SHP77 (cell line): ENCODE results near the gene ASAP2.

Experiments used
- DNase-seq, 2 experiments: peaks; one replicate each; lab custom pipeline; 2025; lab: John Stamatoyannopoulos, UW

ASAP2 gene

DNA sequence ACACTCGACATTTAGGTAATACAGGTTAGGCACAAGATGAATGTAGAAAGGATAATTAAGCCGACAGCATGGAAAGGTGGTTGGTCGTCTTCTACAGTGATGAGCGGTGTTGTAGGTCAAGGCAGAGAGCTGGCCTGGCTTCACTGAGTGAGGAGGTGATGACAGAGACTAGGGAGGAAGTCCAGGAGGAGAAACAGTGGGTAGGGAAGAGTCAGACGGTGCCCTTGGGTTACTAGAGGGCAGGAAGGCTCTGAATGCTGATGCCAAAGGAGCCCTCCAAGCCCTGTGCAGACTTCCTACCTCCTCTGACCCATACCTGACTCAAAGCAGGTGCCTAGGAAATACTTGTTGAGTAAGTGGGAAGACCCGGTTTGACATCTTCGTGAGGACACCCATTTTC is 116.0 kb downstream of the ASAP2 start:
- no peak for DNase-seq

DNA sequence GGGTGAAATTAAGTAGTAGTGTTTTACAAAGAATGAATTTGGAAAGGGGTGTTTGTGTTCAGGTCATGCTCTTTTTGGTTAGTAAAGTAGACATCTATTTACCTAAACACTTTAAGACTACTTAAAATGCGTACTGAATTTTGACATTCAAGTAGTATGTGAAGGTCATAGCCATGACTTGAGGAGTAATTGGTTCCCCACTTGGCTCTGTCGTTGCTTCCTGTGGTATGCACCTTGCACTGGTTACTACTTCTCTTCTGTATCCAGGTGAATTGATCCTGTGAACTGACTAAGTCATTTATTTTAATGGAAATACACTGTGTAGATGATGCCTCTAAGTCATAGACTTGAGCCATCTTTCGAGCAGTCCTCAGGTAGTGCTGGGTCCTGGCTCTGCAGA is 118.8 kb downstream of the ASAP2 start:
- no peak for DNase-seq

DNA sequence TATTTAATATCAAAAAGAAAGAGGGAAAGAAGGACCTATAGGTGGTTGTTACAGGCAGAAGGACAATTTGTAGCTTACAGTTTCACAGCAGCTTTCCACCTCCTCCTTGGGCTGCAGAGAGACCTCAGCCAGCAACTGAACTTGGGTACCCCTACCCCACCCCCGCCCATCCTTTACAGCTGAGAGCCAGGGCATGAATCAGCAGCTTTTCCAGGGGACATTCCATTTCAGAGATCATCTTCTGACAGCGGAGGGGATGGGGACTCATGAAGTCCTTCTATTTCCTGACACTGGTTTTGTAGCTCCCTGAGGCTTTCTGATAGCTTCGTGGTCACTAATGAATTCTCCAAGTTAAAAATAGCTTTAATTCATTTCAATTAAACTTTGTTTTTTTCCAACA is 120.4 kb downstream of the ASAP2 start:
- peak in 1 of 2 experiments; percentile 34 for DNase-seq

DNA sequence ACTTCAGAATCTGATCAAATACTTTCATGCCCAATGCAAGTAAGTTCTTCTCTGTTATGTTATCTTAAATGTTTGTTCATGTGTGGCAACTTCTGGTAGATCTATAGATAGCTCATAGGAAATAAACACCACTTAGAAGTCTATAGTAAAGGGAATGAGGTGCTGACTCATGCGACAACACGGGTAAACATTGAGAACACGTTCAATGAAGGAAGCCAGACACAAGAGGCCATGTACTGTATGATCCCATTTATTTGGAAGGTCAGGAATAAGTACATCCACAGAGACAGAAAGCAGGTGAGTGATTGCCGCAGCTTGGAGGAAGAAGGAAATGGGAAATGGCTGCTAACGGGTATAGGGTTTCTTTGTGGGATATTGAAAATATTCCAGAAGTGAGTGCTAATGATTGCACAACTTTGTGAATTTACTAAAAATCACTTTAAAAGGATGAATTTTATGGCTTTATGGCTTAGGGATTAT is 121.3 kb downstream of the ASAP2 start:
- peak; percentile 77 for DNase-seq

DNA sequence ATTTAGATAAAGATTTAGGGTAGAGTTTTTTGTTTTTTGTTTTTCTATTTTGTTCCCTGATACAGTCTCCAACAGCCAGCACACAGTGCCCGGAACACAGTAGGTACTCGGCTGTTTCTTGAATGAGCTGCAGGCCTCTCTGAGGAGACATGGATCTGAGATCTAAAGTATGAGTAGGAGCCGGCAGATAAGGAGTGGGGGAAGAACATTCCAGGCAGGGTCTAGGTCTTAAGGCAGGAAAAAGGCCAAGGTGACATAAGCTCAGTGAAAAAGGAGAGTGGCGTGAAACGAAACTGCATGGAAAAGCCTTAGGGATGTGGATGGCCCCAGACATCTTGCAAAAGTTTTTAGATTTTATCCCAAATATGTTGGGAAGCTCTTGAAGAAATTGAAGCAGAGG is 122.3 kb downstream of the ASAP2 start:
- no peak for DNase-seq

DNA sequence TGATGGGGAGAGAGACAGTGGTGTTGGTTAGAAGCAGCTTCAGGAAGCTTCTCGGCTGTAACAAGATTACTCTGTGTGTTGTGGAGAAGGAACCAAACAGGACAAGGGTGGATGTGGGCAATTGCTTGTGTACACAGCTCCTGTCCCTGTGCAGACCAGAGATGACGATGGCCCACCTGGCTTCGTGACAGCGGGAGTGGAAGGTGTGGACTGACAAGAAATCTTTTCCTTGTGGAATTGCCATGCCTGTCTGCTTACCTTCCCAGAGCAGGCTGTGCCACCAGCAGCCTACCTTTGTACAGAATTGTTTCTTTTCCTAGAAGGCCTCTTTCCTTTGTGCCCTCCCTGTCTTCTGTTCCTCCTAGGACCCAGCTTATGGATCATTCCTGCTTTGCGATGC is 122.9 kb downstream of the ASAP2 start:
- DNase-seq, result no peak

DNA sequence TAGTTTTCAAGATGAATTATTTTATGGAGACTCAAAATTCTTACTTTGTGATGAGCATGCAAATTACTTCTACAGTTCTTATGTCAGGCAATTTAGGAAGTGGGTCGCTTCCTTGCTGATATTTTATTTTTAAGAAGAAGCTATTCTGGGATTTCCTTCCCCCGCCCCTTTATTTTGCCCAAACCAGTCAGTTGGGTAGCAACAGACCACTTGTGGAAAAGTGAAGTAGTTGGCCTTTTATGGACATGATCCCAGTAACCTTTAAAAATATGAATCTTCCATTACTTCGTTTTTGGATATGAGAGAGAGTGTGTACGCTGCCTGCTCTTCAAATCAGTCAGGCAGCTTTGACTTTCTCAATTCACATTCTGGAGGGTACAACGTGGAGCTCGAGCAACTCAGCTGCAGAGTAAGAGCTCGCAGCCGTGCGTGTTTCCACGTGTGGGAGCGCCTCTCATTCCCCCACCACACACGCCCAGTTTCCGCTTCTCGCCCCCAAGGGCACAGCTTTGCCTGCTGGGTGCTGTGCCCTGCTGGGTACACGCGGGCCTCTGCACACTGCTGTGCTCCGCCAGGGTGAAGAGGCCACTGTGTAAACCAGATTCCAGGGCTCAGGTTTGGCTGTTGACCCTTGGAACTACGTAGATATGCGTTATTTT is 124.1 kb downstream of the ASAP2 start:
- no peak for DNase-seq

DNA sequence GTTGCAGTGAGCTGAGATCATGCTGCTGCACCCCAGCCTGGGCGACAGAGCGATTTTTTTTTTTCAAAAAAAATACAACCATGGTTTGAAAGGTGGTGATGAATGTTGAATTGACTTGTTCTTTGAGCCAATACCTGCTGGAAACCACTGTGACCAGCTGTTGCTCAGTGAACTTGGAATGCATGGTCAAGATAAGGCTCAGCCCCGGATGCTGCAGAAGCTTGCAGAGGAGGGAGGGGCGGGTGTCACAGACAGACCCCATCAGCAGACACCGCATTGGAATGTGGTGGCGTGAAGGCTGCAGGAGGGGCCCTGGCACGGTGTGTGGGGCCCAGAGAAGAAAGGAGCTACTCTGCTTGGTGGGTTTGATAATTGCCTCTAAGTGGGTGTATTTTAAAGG is 125.1 kb downstream of the ASAP2 start:
- no peak for DNase-seq

DNA sequence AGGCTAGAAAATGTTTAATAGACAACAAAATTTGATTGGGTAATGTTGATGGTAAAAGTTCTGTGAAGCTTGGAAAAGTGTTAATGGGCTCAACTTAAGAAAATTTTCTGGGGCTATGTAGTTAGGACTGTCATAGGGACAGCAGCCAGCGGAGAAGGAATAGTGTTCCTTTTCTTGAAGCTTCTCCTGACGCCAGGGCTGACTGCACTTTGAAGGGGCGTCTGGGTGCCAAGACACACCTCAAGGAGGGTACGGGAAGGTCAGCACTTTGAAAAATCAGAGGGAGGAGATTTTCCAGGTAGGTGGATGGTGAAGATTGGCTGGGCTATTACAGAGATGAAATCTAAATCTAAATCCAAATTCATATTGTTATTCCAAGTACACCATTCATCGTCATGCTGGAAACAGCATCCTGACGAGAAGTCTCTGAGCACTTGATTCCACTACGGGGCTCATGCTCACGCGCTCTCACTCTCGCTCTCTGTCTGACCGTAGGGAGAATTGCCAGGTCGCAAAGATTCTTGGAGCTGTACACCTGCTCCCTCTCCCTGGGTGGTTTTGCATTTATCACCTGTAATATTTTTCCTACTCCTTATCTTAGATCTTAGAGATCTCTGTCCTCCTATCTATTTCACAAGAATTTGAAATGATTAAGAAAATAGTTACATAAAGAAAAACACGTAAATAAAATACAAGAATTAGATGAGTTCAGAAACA is 125.7 kb downstream of the ASAP2 start:
- DNase-seq, result no peak

DNA sequence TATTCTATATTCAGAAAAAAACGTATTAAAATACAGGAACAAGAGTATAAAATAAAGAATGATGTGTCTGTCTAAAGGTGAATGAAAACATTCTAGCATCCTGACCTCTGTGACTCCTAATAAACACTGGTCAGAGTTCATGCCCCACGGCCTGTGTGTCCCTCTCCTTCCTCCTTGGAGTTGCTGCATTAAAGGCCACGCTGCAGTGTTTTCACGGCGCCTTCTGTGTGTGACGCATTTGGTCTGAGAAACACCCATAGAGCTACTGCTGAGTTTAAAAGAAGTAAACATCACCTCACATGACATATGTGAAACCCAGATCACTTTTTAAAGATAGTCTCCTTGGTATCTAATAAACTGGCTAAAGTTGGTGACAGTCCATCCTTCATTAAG is 126.2 kb downstream of the ASAP2 start:
- DNase-seq, result no peak

DNA sequence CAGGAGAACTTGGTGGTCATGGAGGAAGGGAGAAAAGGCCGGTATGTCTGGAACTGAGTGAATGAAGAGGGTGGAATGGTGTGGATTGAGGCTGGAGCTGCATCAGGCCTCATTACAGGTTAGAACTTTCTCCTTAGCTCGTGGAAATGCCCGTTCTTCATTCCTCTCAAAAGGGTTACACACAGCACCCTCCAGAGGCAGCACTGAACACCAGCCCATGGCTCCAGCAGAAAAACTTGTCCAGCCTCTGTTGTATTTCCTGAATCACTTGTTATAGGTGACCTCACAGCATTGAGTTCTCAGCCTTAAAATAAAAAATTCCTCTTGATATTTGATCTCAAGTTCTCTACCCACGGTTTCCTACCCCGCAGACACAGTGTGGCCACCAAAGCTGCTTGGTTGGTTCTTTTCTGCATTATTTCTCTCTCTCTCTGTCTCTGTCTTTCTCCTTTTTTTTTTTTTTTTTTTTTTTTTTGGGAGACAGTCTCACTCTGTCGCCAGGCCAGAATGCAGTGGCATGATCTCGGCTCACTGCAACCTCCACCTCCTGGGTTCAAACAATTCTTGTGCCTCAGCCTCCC is 127.1 kb downstream of the ASAP2 start:
- DNase-seq, result peak; percentile 84 to 87

DNA sequence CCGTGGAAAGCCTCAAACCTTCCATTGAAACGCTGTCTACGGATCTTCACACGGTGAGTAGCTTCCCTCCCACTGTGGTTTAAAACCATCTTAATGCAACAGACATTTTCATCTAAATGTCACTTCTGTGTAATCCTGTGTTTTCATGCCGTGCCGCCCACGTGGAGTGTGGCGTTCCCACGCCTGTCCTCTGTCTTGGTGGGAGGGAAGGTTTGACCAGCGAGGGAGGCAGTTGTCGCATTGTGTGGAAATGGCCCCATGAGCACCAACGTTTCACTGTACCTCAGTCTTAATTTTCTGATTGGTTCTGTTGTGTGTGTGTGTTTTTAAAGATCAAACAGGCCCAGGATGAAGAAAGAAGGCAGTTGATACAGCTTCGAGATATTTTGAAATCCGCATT is 128.1 kb downstream of the ASAP2 start:
- DNase-seq, result no peak

DNA sequence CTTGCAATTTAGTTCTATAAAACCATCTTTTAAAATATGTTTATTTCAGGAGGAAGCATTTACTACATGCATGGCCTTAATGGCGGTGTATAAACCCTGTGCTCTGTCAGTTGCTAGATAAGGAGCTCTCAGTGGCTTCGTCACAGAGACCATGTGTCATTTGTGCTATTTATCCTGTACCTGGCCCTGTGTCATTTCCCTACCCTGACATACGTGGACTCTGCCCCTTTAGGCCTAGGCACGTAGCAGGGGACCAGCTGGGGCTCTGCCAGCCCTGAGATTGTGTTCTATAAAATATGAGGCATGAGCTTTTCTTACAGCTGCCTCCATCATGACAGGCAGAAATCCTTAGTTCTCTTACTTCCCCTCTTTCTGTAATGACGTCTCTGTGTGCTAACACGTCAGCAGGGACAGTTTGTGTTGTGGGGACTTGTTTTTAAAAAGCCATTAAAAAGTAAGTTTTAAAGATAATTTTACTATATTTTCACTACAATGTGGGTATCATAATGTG is 128.8 kb downstream of the ASAP2 start:
- peak; percentile 38 to 75 for DNase-seq

DNA sequence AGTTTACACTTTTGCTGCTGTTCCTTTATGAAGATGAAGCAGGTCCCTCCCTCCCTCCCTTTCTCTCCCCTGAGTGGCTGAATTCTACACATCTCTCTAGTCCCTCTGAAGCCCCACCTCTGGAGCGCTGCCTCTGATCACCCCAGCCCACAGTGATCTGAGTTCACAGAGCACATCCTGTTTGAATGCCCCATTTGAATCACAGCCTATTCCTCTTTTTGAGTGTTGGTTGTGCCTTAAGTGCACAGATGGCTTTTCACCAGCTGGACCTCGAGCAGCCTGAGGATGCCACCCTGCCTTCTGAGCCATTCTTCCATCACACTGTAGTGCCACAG is 129.6 kb downstream of the ASAP2 start:
- peak; percentile 96 for DNase-seq

DNA sequence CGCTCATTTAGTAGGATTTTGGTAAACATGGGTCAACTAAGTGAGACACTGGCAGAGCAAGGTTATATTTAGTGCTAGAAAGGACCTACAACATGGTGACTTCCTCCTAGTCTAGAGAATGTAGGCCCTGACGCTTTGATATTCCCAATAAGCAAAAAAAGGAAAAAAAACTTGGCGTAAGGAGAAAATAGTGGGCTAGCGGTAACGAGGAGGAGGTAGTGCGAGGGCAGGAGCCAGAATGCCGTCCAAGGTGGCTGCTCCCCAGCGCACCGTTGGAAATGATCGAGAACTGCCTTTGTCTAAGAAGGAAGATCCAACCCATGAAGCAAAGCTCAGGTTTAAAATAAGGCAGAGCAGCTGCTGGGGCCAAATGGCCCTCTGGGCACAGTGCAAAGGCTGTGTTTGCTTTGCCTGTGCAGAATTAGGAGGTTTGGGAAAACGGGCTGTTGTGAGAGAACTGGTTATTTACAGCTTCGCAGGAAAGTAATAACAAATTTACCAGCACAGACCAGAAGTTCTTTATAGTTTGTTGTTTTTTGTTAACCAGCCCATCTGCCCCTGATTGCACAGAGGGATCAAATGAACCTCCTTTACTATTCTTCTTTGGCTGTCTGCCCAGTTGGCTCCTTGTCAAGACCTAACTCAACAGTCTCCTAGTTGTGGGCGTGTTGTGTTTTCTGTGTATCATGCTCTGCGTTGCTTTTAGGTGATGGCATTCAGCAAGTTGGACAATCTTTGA is 130.1 kb downstream of the ASAP2 start:
- DNase-seq, result peak; percentile 96

DNA sequence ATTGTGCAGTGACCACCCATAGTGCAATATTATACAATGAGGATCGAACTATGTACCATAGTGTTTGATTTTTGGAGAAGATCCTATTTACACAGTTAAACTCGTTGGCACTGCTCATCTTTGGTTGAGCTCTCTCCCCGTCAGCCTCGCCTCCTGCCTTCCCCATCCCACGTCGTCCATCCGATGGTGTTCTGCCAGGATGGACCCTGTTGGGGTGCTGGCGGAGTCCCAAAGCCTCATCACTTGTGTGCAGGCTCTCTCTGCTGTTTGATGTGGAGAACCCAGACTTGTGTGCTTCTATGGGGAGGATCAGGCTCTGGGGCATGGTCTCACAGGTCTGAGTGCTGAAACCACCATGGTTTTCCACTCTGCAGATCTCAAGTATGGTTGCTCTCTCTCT is 131.3 kb downstream of the ASAP2 start:
- no peak for DNase-seq

DNA sequence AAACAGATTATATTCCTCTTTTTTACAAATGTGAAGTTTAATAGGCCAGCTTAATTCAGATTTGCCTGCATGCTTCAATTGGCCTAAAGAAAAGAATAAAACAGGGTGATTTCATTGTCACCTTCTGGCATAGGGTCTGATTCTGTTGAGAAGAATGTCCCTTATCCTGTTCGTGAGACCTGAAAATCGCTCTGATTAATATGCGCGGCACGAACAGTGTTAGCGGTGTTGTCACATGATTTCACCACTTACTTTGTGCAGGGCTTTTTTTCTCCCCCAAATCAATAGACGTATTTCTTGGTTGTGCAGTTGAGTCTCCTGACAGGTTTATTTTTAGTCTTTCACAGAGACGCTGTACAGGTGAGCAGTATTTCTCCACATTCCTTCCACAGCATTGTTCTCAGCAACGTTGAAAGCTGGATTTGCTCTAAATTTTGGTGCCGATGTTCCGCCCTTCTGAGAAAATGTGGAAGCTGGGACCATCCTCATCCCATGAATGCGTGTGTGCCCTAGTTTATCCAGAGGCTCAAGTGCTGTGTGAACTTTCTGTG is 134.8 kb downstream of the ASAP2 start:
- DNase-seq, result no peak

DNA sequence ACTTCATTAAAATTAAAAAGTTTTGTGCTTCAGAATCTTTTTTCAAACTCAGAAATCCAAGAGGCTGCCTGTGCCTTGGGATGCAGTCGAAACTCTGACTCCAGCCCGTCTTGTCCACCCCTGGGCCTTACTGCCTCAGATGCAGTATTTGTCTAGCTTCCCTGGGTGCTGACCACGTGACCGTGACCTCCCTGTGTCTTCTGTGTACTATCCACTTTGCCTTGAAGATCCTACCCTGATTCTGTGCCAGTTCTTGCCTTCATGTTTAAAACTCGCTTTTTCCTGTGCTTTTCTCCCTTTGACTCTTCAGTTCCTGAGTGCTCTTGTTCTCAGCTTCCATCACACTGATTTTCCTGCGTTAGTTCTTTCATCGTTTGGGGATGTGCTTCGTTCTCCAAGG is 136.0 kb downstream of the ASAP2 start:
- no peak for DNase-seq

DNA sequence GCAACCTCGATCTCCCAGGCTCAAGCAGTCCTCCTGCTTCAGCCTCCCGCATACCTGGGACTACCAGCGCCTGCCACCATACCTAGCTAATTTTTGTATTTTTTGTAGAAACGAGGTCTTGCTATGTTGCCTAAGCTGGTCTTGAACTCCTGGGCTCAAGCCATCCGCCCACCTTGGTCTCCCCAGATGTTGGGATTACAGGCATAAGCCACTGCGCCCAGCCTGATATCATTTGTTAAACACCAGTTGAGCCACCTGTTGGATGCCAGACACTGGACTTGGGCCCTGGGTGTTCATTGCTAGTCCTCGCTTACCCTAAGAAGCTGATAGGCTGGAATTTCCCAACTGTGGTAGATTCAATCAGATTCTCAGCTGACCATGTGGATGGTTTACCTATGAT is 136.9 kb downstream of the ASAP2 start:
- no peak for DNase-seq

DNA sequence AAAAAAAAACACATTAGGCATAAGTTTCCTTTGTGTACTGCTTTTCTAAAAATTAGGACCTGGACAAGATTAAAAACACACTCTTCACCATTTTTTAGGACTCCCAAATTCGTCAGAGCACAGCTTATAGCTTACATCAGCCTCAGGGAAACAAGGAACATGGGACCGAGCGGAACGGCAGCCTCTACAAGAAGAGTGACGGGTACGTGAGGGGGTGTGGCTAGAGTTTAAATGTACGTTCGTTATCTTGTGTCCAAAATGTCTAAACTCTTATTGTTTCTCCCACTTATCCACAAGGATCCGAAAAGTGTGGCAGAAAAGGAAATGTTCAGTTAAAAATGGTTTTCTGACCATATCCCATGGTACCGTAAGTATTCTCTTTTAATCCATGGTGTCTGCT is 137.8 kb downstream of the ASAP2 start:
- DNase-seq, result no peak

DNA sequence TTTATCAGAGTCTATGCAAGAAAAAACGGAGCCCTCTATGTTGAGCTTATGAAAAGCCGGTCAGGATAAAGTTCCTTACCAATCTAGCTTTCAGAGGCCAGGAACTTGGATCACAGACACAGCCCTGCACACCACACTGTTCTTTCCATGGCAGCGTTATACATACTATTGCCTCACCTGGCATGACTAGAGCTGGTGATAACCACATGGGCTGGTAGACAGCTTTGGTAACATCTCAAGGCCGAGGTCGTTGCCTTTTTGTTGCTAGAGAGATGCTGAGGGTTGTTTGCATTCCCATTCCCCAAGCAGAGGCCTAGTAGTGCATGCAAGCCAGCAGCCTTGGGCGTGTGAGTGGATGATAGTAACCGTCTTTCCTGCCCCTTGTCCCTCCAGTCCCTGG is 138.7 kb downstream of the ASAP2 start:
- no peak for DNase-seq

DNA sequence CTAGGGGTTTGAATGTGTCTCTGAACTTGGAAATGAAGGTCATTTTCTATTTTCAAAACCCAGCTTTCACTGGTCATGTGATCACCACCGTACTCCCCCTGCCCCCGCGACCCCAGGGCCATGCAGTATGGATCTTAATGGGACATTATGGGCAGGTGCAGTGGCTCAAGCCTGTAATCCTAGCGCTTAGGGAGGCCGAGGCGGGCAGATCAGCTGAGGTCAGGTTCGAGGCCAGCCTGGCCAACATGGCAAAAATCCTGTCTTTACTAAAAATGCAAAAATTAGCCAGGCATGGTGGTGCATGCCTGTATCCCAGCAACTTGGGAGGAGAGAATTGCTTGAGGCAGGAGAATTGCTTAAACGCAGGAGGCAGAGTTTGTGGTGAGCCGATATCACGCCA is 139.4 kb downstream of the ASAP2 start:
- no peak for DNase-seq
